HEK293T (cell line): Measurements from ENCODE around the gene LRRC51.
A peak's percentile ranks its signal among the peaks of the same experiment; 100 is the strongest.

Experiments used
- ARNT ChIP-seq: fragments of 450-650 bp; IDR thresholded peaks from 2 replicates; pipeline ENCODE4 v1.6.1; 2017; ENCODE audit warnings: mild to moderate bottlenecking
- BHLHE40 ChIP-seq: fragments of 450-650 bp; IDR thresholded peaks from 2 replicates; pipeline ENCODE4 v1.6.1; 2016; ENCODE audit warnings: mild to moderate bottlenecking, moderate library complexity, borderline replicate concordance
- CTBP1 ChIP-seq: fragments of 450-650 bp; IDR thresholded peaks from 2 replicates; pipeline ENCODE4 v1.6.1; 2016; ENCODE audit warnings: borderline replicate concordance
- ELF4 ChIP-seq: fragments of 450-650 bp; IDR thresholded peaks from 2 replicates; pipeline ENCODE4 v1.6.1; 2017; ENCODE audit warnings: antibody characterized with exemption
- FOXA1 ChIP-seq: fragments of 450-650 bp; IDR thresholded peaks from 2 replicates; pipeline ENCODE4 v1.6.1; 2016; ENCODE audit warnings: mild to moderate bottlenecking
- FOXK2 ChIP-seq: fragments of 450-650 bp; IDR thresholded peaks from 2 replicates; pipeline ENCODE4 v1.6.1; 2016; ENCODE audit warnings: mild to moderate bottlenecking
- FOXM1 ChIP-seq: fragments of 450-650 bp; IDR thresholded peaks from 2 replicates; pipeline ENCODE4 v1.6.1; 2017; ENCODE audit warnings: mild to moderate bottlenecking, borderline replicate concordance
- L3MBTL2 ChIP-seq: fragments of 450-650 bp; conservative IDR thresholded peaks from 2 replicates; pipeline ENCODE4 v1.6.1; 2016; ENCODE audit warnings: mild to moderate bottlenecking
- NFRKB ChIP-seq: fragments of 450-650 bp; IDR thresholded peaks from 2 replicates; pipeline ENCODE4 v1.6.1; 2016; ENCODE audit warnings: mild to moderate bottlenecking, moderate library complexity
- PKNOX1 ChIP-seq: fragments of 450-650 bp; IDR thresholded peaks from 2 replicates; pipeline ENCODE4 v1.6.1; 2016
- SP1 ChIP-seq: fragments of 450-650 bp; IDR thresholded peaks from 2 replicates; pipeline ENCODE4 v1.6.1; 2017
- SUZ12 ChIP-seq: fragments of 450-650 bp; IDR thresholded peaks from 2 replicates; pipeline ENCODE4 v1.6.1; 2016; ENCODE audit warnings: mild to moderate bottlenecking
- TARDBP ChIP-seq: fragments of 450-650 bp; IDR thresholded peaks from 2 replicates; pipeline ENCODE4 v1.6.1; 2016
- ZNF384 ChIP-seq: fragments of 450-650 bp; IDR thresholded peaks from 2 replicates; pipeline ENCODE4 v1.6.1; 2016

GRCh38 chr11:72040491-72041363 is 39.9 kb upstream of the LRRC51 start:
- no peak for TF ChIP-seq FOXK2
- no peak for TF ChIP-seq FOXA1
- peak; percentile 79; the same call in 1 of the 2 replicates for TF ChIP-seq FOXM1
- TF ChIP-seq SP1 = no peak
- TF ChIP-seq PKNOX1 = peak; percentile 61
- no peak for TF ChIP-seq L3MBTL2
- no peak for TF ChIP-seq CTBP1
- no peak for TF ChIP-seq NFRKB
- TF ChIP-seq ELF4 = no peak
- TF ChIP-seq ARNT = no peak
- TF ChIP-seq BHLHE40 = no peak
- TF ChIP-seq ZNF384 = no peak
- no peak for TF ChIP-seq TARDBP
- no peak for TF ChIP-seq SUZ12
